ENCODE results near the gene CHIC2.

CHIC2 gene

GRCh38 chr4:54098375-54098774 lies 34.0 kb upstream of the CHIC2 start:
- Mint-ChIP-seq H3K9me3 (no peaks in the 10 kb centered on the region), H3K27ac (no peak overlapping the region), H3K4me1 (peaks cover 47% of the 10 kb centered on the region), H3K36me3 (ENCODE audit: low read depth) (no peaks in the 10 kb centered on the region), H3K27me3 (peaks cover 92% of the 10 kb centered on the region), H3K4me3 (no peak overlapping the region)
- ATAC-seq: no peak
- DNase-seq: no peak

GRCh38 chr4:54097152-54097551 lies 32.7 kb upstream of the CHIC2 start:
- ATAC-seq (no peak), DNase-seq (no peak)
- no peak overlapping the region for H3K4me3 Mint-ChIP-seq
- H3K9me3 Mint-ChIP-seq: no peaks in the 10 kb centered on the region
- H3K27ac Mint-ChIP-seq: no peak overlapping the region
- H3K36me3 Mint-ChIP-seq (ENCODE audit: low read depth): no peaks in the 10 kb centered on the region
- H3K27me3 Mint-ChIP-seq: peaks cover 91% of the 10 kb centered on the region
- peaks cover 47% of the 10 kb centered on the region for H3K4me1 Mint-ChIP-seq

- ATAC-seq (no peak), DNase-seq (no peak)
- peaks cover 3% of the 10 kb centered on the region for H3K36me3 Mint-ChIP-seq (ENCODE audit: low read depth)
- peaks cover 47% of the 10 kb centered on the region for H3K4me1 Mint-ChIP-seq
- peaks cover 89% of the 10 kb centered on the region for H3K27me3 Mint-ChIP-seq
- no peak overlapping the region for H3K4me3 Mint-ChIP-seq
- no peaks in the 10 kb centered on the region for H3K9me3 Mint-ChIP-seq
- H3K27ac Mint-ChIP-seq: no peak overlapping the region
Measured at GRCh38 chr4:54096295-54096962, 32.0 kb upstream of the CHIC2 start.

- DNase-seq (no peak), ATAC-seq (no peak)
- no peaks in the 10 kb centered on the region for H3K9me3 Mint-ChIP-seq
- peaks cover 46% of the 10 kb centered on the region for H3K4me1 Mint-ChIP-seq
- H3K4me3 Mint-ChIP-seq: no peak overlapping the region
- H3K27me3 Mint-ChIP-seq: peaks cover 85% of the 10 kb centered on the region
- peaks cover 3% of the 10 kb centered on the region for H3K36me3 Mint-ChIP-seq (ENCODE audit: low read depth)
- H3K27ac Mint-ChIP-seq: no peak overlapping the region
Measured at GRCh38 chr4:54095110-54095825, 30.9 kb upstream of the CHIC2 start.

- H3K9me3 Mint-ChIP-seq: no peaks in the 10 kb centered on the region
- no peak overlapping the region for H3K27ac Mint-ChIP-seq
- ATAC-seq (no peak), DNase-seq (no peak)
- H3K4me1 Mint-ChIP-seq: peaks cover 39% of the 10 kb centered on the region
- H3K36me3 Mint-ChIP-seq (ENCODE audit: low read depth): peaks cover 3% of the 10 kb centered on the region
- peaks cover 80% of the 10 kb centered on the region for H3K27me3 Mint-ChIP-seq
- peak overlapping the region; percentile 61 for H3K4me3 Mint-ChIP-seq
Measured at GRCh38 chr4:54094451-54094850, 30.0 kb upstream of the CHIC2 start.

- peaks cover 74% of the 10 kb centered on the region for H3K27me3 Mint-ChIP-seq
- no peaks in the 10 kb centered on the region for H3K9me3 Mint-ChIP-seq
- H3K27ac Mint-ChIP-seq: no peak overlapping the region
- H3K4me1 Mint-ChIP-seq: peaks cover 35% of the 10 kb centered on the region
- ATAC-seq (peak; percentile 48), DNase-seq (peak; percentile 58)
- peaks cover 3% of the 10 kb centered on the region for H3K36me3 Mint-ChIP-seq (ENCODE audit: low read depth)
- peak overlapping the region; percentile 61 for H3K4me3 Mint-ChIP-seq
Measured at GRCh38 chr4:54093324-54094240, 29.2 kb upstream of the CHIC2 start.

GRCh38 chr4:54092405-54093323 lies 28.3 kb upstream of the CHIC2 start:
- Mint-ChIP-seq H3K4me3 (peak overlapping the region; percentile 82), H3K27ac (no peak overlapping the region), H3K27me3 (peaks cover 71% of the 10 kb centered on the region), H3K9me3 (no peaks in the 10 kb centered on the region), H3K4me1 (peaks cover 35% of the 10 kb centered on the region), H3K36me3 (ENCODE audit: low read depth) (peaks cover 3% of the 10 kb centered on the region)
- no peak for ATAC-seq
- DNase-seq: no peak

- H3K27me3 Mint-ChIP-seq: peaks cover 63% of the 10 kb centered on the region
- peaks cover 3% of the 10 kb centered on the region for H3K36me3 Mint-ChIP-seq (ENCODE audit: low read depth)
- peak; percentile 72 for DNase-seq
- peak; percentile 69 for ATAC-seq
- peak overlapping the region; percentile 82 for H3K4me3 Mint-ChIP-seq
- no peaks in the 10 kb centered on the region for H3K9me3 Mint-ChIP-seq
- peaks cover 35% of the 10 kb centered on the region for H3K4me1 Mint-ChIP-seq
- peak overlapping the region; percentile 45 for H3K27ac Mint-ChIP-seq
Measured at GRCh38 chr4:54091637-54092404, 27.4 kb upstream of the CHIC2 start.

- Mint-ChIP-seq H3K36me3 (ENCODE audit: low read depth) (peaks cover 3% of the 10 kb centered on the region), H3K27me3 (peaks cover 55% of the 10 kb centered on the region), H3K4me3 (peak overlapping the region; percentile 82), H3K4me1 (peaks cover 33% of the 10 kb centered on the region), H3K27ac (no peak overlapping the region), H3K9me3 (no peaks in the 10 kb centered on the region)
- ATAC-seq (no peak), DNase-seq (no peak)
Measured at GRCh38 chr4:54090804-54091623, 26.6 kb upstream of the CHIC2 start.

- H3K27ac Mint-ChIP-seq: no peak overlapping the region
- peaks cover 3% of the 10 kb centered on the region for H3K36me3 Mint-ChIP-seq (ENCODE audit: low read depth)
- H3K4me1 Mint-ChIP-seq: peaks cover 33% of the 10 kb centered on the region
- ATAC-seq (no peak), DNase-seq (no peak)
- H3K4me3 Mint-ChIP-seq: no peak overlapping the region
- H3K27me3 Mint-ChIP-seq: peaks cover 49% of the 10 kb centered on the region
- no peaks in the 10 kb centered on the region for H3K9me3 Mint-ChIP-seq
Measured at GRCh38 chr4:54090404-54090803, 26.0 kb upstream of the CHIC2 start.

GRCh38 chr4:54089875-54090274 lies 25.5 kb upstream of the CHIC2 start:
- ATAC-seq (no peak), DNase-seq (no peak)
- Mint-ChIP-seq H3K4me1 (peaks cover 33% of the 10 kb centered on the region), H3K27me3 (peaks cover 43% of the 10 kb centered on the region), H3K27ac (no peak overlapping the region), H3K4me3 (no peak overlapping the region), H3K36me3 (ENCODE audit: low read depth) (peaks cover 3% of the 10 kb centered on the region), H3K9me3 (no peaks in the 10 kb centered on the region)

- no peaks in the 10 kb centered on the region for H3K9me3 Mint-ChIP-seq
- DNase-seq (no peak), ATAC-seq (no peak)
- no peaks in the 10 kb centered on the region for H3K36me3 Mint-ChIP-seq (ENCODE audit: low read depth)
- H3K4me3 Mint-ChIP-seq: no peak overlapping the region
- no peaks in the 10 kb centered on the region for H3K4me1 Mint-ChIP-seq
- H3K27me3 Mint-ChIP-seq: peaks cover 13% of the 10 kb centered on the region
- no peak overlapping the region for H3K27ac Mint-ChIP-seq
Measured at GRCh38 chr4:54085284-54085683, 20.9 kb upstream of the CHIC2 start.

GRCh38 chr4:54082168-54082567 lies 17.8 kb upstream of the CHIC2 start:
- Mint-ChIP-seq H3K36me3 (ENCODE audit: low read depth) (no peaks in the 10 kb centered on the region), H3K27me3 (peaks cover 15% of the 10 kb centered on the region), H3K4me3 (no peak overlapping the region), H3K4me1 (no peaks in the 10 kb centered on the region), H3K27ac (no peak overlapping the region), H3K9me3 (no peaks in the 10 kb centered on the region)
- no peak for DNase-seq
- no peak for ATAC-seq

All from activated naive CD8-positive, alpha-beta T cell treated with anti-CD3 and anti-CD28 coated beads, Interleukin-2, amount 50 U/mL, for 24 hours (primary cell).